Lung microvascular endothelial cell (primary cell): ENCODE data around the gene HNRNPUL2. TPM values are rescaled to one million over a fixed set of nuclear protein-coding genes. Genes with fewer than 3 reads are reported as not detected.
"Not testable (repeated sequence)": the region's sequence is repeated elsewhere in the genome, so short reads cannot be mapped to it uniquely, and the experiment has no call there.

Experiments
- DNase-seq, 2 donors: peaks; one replicate each; pipeline versions ENCODE4 v3.0.0 to v3.0.0-alpha.2; 2010; ENCODE audit warnings: low read depth in 2 of 2
- total RNA-seq: library from RNA; depleted of rRNA; stranded (reverse); fragments of >200 nt; gene quantifications from 2 replicates; pipeline ENCODE4 v1.2.1, GENCODE V29; 2014

The HNRNPUL2 gene
- total RNA-seq, 1 donor from 2014 or later, result 9.7 TPM

DNA sequence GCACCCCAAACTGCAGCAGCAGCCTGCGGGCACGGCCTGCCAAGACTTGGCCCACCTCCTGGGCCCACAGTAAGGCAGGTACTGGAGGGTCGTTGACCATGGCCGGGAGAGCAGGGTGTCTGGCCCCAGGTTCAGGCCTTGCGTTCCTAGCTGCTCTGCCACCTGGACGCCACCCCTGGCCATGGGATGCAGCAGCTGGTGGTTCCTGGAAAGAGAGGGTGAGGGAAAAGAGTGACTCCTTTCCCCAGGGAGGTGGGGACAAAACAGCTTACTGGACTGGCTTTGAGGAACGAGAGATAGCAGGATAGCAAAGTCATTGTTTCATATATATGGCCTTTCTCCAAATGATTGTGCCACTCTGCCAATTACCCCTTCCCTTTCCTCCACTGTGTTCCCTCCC is 21.8 kb downstream of the HNRNPUL2 start:
- DNase-seq, result peak; percentile 9 to 31

DNA sequence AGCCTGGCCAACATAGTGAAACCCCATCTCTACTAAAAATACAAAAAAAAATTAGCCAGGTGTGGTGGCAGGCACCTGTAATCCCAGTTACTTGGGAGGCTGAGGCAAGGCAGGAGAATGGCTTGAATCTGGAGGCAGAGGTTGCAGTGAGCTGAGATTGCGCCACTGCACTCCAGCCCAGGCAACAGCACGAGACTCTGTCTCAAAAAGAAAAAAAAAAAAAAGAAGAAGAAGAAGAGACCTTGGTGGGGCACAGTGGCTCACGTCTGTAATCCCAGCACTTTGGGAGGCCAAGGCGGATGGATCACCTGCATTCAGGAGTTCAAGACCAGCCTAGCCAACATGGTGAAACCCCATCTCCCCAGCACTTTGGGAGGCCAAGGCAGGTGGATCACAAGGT is 23.3 kb downstream of the HNRNPUL2 start:
- not testable (repeated sequence) for DNase-seq

DNA sequence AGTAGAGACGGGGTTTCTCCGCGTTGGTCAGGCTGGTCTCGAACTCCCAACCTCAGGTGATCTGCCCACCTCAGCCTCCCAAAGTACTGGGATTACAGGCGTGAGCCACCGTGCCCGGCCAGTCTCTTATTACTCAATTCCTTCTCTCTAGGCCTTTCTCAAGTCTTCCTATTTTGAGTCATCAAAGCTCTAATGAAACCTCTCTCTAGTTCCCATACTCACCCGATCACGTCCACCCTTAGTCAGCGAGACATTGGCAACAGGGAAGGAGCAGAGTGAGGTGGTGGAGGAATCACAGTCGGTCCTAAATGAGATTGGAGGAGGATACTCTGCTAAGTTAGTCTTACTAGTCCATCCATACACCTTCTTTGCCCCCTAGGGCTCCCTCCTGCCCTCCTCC is 25.0 kb downstream of the HNRNPUL2 start:
- DNase-seq, result no peak

DNA sequence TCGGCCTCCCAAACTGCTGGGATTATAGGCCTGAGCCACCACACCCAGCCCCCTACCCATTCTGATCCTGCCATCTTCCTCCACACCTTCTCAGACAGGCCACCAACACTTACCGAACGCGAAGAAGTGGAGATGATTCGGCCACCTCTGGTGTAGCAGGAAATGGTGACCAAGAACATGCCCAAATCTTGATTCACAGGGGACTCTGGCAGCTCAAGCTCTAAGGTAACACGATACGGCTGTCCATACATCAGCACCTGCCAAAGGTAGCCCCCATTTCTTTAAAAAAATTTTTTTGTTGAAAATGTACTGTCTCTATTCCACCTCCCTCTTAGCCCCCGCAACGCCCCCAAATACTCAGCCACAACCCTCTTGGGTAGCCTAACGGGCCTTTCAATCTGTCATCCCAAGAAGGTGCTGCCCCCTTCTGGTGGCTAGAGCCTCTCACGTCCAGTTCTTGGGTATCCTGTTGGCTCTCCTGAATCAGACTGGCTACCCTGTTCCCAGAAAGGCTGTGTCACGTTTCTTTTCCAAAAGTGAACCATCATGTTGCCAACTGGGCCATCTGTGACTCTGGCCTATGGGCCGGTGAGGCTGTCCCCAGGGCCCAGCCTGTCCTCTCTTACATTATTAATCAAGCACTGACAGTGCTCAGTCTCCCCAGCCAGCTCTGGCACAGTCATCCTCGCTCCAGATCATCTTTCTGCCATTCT is 32.6 kb downstream of the HNRNPUL2 start:
- DNase-seq, result peak; percentile 88 to 91

DNA sequence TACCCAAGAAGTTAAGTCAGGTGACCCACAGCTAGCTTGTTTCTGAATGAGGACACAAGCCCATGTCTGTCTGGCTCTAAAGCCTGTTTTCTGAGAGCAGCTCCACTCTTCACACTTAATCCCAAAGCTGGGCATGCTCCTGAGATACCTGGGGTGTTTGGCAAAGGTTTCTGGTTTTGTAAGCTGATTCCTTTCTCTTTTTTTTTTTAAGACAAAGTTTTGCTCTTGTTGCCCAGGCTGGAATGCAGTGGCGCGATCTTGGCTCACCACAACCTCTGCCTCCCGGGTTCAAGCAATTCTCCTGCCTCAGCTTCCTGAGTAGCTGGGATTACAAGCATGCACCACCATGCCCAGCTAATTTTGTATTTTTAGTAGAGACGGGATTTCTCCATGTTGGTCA is 33.6 kb downstream of the HNRNPUL2 start:
- not testable (repeated sequence) for DNase-seq

DNA sequence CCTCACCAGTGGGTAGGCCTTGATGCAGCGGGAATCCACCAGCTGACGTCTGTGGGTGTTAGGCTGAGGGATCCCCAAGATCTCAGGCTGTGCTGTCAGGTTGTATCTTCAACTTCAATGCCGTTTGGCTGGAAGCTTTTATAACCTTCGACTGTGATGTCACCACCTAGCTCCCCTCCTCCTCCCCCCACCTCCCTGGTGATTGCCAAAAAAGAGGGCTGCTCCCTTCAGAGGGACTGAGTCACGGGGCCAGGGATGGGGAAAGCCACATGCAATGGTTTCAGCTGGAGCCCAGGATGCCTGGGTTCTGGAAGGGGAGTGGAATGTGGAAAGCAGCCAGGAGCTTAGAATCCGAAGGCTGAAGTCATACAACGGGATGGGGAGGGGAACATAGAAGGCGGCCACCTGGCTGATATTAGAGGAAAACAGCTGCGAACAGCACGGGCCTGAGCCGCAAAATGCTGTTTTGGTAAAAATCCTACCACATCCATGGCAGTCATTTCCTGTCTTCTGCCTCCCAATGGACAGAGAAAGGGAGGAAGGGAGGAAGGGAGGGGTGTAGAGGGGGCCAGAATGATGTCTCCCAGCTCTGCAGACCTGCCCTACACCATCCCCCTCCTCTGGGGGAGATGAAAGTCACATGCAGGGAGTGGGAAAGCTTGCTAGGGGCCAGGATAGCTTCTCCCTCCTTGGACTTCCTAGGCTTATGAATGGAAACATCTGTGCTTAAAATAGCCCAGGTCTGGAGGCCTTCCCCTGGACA is 37.7 kb downstream of the HNRNPUL2 start, which contains the start of gene LRRN4CL:
Gene LRRN4CL (minus strand): TSS at position 110 of the 763 bp plus-strand sequence. CDS start 1,022 bp downstream, outside the sequence.
- no peak for DNase-seq

DNA sequence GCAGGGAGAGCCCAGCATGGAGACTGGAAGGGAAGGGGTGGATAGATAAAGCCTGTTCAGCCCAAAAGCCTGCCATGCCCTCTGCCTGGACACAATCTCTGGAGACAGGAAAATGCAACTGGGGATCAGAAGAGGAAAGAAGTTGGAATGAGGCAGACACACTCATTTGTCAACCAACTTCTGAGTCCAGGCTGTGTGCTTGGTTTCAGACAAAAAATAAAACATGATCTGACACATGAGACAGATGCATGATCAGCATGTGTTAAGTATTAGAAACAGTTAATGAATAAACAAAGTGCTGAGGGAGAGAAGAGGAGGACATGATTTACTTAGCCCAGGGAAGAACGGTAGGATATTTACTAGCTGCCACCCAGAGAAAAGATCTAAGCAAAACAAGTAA is 38.8 kb downstream of the HNRNPUL2 start:
- DNase-seq, result no peak

DNA sequence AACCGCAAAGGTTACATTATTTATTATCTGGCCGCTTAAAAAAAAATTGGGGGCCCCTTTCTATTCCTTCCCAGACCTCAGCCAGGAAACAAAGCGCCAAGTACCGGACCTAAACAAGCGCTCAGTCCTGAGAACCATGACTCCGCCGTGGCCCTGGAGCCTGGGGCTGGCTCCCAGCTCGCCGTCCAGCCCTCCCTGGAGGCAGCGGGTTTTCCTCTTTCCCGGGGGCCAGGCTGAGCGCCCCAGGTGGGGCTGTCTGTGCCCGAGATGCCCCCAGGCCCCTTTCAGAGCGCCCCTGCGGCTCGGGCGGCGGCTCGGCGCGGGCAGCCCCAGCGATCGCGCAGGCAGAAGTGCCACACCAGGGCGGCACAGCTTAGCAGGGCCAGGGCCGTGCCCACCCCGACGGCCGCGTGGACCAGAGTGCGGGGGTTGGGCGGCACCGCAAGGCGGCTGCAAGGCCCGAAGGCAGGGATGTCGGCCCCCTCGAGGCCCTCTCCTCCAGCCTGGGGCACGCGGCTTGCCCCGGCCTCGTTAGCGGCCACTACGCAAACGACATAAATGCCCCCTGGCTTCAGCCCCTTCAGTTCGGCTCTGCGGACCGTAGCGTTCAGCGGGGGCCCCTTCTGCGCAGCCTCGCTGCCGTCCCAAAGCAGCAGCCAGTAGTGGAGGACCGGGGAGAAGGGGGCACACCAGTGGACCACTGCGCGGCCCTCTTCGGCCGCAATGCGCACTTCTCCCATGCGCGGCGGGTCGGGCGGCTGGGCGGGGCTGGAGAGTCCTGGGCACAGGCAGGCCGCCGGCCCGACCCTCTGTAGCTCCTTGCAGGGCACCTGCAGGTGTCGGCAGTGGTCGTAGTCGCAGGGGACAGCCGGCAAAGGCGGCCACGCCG is 39.5 kb downstream of the HNRNPUL2 start:
- no peak for DNase-seq

DNA sequence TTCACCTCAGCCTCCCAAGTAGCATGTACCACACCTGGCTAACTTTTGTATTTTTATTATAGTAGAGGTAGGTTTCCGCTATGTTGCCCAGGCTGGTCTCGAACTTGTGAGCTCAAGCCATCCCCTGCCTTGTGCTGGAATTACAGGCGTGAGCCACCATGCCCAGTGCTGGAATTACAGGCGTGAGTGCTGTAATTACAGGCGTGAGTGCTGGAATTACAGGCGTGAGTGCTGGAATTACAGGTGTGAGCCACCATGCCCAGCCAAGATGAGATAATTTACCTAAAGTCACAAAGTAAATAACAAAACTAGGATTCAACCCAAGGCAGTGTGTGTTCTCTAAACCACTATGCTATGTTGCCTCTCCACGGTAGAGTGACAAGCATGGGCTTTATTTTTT is 44.7 kb downstream of the HNRNPUL2 start:
- no peak for DNase-seq

DNA sequence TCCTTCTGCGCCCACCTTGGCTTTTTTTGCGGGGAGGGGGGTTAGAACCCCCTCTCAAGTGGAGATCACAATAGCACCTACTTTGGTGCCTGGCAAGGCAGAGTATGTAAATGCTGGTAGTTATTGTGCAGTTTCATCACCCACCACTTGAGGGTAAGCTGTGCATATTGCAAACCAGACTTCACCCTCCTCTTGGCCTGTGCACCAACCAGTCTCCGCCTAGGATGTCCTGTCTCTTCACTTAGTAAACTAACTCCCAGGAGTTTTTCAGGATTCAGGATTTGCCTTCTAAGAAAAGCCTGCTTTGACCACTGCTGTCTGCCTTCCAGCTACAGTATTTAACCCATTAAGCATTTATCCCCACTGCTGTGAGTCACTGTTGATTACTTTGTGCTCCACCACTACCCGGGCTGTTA is 46.4 kb downstream of the HNRNPUL2 start:
- peak; percentile 84 to 85 for DNase-seq

DNA sequence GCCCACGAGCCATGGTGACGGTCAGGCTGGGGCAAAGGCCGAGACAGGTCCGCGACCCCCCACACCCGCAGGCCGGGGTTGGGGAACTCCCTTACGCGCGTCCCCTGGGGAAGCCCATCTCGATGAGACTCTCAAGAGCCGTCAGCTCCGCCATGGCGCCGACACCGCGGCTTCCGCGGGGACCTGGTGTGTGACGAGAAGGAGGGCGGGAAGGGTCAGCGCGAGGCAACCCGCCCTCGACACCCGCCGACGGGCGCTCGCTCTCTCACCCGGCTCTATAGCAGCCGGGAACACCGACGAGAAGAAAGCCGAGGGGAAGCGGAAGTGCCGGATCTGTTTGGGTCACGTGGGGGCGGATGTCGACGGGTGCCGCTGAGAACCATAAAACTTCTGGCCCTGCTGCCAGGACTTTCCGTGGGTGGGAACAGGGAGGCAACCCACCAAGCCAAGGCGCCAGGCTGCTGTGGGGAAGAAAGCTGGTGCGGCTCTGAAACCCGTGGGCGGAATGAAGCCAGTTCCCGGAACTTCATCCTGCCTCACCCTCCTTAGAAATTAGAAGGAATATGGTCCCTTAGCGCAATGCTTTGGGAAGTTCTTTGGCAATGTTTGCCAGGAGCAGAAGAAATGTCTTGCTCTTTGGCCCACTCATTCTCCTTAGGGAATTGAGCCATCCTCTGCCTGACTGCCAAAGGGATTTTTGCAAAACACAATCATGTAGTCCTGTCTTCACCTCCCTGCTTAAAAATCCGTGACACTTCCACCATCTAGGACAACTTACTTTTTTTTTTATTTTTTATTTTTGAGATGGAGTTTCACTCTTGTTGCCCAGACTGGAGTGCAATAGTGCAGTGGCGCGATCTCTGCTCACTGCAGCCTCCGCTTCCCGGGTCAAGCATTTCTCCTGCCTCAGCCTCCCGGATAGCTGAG is 48.2 kb downstream of the HNRNPUL2 start, which contains the start of gene UBXN1:
Gene UBXN1 (minus strand): TSS at position 304 of the 927 bp plus-strand sequence. CDS start 150 bp downstream, at position 154.
- peak; percentile 89 to 91 for DNase-seq

DNA sequence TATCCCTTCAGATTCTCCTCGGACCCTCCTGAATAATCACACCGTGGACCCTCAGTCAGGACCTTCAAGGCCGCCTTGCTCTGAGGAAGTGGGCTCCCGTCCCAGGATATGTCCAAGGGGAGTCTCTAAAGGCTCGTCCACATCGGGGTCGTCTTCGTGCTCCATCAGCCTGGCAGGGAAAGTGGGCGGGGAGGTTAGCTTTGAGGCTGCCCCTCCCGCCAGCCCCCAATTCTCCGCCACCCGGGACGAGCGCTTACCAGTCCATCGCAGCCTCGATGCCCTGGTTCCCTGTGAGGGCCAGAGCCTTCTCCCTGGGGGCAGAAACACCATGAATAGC is 48.9 kb downstream of the HNRNPUL2 start:
- DNase-seq, result no peak

DNA sequence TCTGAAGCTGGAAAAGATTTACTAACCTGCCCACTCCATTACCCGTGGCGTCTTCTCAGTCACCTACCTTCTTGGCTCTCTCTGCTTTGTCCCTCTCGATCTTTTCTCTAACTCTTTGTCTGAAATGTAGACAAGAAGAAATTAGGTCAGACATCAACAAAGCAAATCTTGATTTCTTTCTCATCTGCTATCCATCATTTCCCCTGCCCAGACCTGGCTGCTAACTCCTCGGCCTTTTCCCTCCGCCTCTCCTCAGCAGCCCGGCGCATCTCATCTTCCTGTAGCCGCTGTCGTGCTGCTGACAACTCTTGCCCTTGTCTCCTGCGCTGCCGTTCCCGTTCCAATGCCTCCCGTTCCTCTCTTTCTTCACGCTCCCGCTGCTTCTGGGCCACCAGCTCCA is 49.5 kb downstream of the HNRNPUL2 start:
- no peak for DNase-seq

DNA sequence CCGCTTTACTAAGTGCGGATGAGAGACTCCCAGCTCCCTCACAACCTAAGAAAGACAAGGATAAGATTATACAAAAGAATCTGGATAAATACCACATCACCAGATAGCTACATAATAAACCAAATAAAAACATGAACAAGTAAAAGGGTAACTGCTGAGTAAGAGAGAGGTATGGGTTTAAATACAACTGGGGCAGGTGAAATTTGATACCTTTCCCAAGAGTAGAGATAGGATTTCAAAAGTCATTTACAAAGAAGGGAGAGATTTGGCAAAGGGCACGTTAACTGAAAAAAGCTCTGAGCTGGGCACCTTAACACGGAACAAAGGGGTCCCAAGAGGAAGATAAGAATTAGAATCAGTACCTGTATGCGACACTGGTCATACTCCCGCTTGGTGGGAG is 50.1 kb downstream of the HNRNPUL2 start:
- DNase-seq, result no peak

DNA sequence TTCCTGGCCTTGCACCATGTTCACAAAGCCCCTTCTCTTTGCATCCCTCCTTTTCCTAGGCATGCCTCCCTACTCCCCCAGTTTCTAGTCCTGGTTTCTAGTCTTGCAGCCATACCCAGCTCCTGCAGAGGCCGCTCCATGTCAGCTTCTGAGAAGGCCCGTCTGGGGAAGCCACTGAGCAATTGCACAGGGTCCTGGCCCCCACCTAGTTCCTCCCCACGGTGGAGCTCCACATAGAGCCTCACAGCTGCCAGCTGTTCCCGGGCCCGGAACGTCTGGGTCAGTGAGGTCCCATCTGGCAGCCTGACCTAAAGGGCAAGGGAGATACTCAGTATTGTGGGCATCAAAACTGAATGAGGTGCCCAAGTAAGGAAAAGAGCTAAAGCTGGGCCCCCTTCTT is 50.6 kb downstream of the HNRNPUL2 start:
- DNase-seq, result no peak

DNA sequence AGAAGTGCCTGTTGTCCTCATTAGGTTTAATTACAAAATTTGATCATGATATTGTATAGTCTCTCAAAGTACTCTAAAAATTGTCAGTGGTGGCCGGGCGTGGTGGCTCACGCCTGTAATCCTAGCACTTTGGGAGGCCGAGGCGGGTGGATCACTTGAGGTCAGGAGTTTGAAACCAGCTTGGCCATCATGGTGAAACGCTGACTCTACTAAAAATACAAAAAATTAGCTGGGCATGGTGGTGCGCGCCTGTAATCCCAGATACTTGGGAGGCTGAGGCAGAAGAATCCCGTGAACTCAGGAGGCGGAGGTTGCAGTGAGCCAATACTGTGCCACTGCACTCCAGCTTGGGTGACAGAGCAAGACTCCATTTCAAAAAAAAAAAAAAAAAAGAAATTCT is 51.8 kb downstream of the HNRNPUL2 start:
- not testable (repeated sequence) for DNase-seq

DNA sequence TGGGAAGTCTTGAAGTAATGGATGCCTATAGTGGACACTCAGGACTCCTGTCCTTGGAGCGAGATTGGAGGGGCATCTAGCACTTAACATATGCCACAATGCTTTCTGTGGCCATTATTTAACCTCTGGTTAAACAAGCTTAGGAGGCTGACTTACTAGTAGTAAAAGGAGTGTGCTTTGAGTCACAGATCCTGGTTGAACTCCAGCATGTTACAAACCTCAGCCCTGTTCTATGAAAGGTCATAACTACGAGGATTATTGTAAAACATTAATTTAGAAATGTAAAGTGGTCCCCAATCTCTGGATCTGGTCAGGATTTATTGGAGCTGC is 54.1 kb downstream of the HNRNPUL2 start:
- DNase-seq, result no peak

DNA sequence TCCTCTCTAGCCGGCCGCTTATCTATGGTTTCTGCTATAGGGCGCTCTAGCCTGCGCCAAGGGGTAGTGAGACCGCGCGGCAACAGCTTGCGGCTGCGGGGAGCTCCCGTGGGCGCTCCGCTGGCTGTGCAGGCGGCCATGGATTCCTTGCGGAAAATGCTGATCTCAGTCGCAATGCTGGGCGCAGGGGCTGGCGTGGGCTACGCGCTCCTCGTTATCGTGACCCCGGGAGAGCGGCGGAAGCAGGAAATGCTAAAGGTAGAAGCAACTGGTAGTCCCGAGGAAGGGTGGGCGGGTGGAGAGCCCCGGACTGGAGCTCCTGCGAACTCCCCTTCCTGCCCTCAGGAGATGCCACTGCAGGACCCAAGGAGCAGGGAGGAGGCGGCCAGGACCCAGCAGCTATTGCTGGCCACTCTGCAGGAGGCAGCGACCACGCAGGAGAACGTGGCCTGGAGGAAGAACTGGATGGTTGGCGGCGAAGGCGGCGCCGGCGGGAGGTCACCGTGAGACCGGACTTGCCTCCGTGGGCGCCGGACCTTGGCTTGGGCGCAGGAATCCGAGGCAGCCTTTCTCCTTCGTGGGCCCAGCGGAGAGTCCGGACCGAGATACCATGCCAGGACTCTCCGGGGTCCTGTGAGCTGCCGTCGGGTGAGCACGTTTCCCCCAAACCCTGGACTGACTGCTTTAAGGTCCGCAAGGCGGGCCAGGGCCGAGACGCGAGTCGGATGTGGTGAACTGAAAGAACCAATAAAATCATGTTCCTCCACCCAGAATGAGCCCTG is 55.5 kb downstream of the HNRNPUL2 start, which contains the start of the genes LBHD1 and UQCC3:
Gene LBHD1 (minus strand): TSS at position 660 of the 782 bp plus-strand sequence. CDS start 2,236 bp downstream, outside the sequence.
Gene UQCC3 (plus strand): TSS at position 66 of the 782 bp plus-strand sequence. CDS start 73 bp downstream, at position 139.
- DNase-seq, result peak; percentile 87 to 92

DNA sequence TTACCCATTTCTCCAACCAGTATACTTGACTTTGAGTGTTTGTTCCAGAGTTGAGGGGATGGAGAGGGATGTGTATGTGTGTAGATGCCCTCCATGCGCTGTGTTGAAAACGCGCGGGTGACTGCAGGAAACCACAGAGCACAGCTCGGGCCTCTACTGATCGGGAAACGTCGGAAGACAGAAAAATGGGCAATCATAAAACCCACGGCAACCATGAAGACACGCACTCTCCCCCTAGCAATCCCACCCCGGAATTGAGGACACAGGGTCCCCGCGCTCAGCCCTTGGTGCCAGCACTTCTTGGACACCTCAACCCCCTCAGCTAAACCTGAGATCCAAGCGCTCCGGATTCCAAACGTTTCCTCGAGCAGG is 56.0 kb downstream of the HNRNPUL2 start:
- DNase-seq, result no peak
